K562 (cell line): ENCODE results near the gene WDR76. TPM values are rescaled to one million over a fixed set of nuclear protein-coding genes. Genes with fewer than 3 reads are reported as not detected.

Experiments
- CXXC5 ChIP-seq: fragments of 250-450 bp; sonication (Bioruptor Pico); IDR thresholded peaks from 2 replicates; pipeline ENCODE4 v1.8.0; 2022; ENCODE audit warnings: inconsistent platforms, mild to moderate bottlenecking, moderate library complexity
- EP300 ChIP-seq: IDR thresholded peaks from 2 replicates; pipeline ENCODE4 v1.6.1; 2012; ENCODE audit warnings: low read length, improper control_type of control experiment
- FIP1L1 ChIP-seq: fragments of 200-400 bp; formaldehyde crosslinking; IDR thresholded peaks from 2 replicates; pipeline ENCODE4 v1.6.1; 2018; ENCODE audit warnings: mild to moderate bottlenecking, low read depth, low read length; ENCODE audit not compliant: poor library complexity, severe bottlenecking
- FOXK2 ChIP-seq, 2 experiments: fragments of 450-650 bp; IDR thresholded peaks in 1 of 2; conservative IDR thresholded peaks in 1 of 2; 2 replicates each; pipeline ENCODE4 v1.6.1; 2016; ENCODE audit warnings: low read depth in 2 of 2, mild to moderate bottlenecking in 1 of 2
- HNRNPUL1 ChIP-seq: fragments of 200-400 bp; formaldehyde crosslinking; IDR thresholded peaks from 2 replicates; pipeline ENCODE4 v1.6.1; 2017; ENCODE audit warnings: low read length
- KDM5B ChIP-seq: fragments of 200-600 bp; sonication (generic); IDR thresholded peaks from 2 replicates; pipeline ENCODE4 v1.6.1; 2012; ENCODE audit warnings: low read depth, mild to moderate bottlenecking, moderate library complexity, low read length, control low read depth, inconsistent platforms; ENCODE audit not compliant: insufficient replicate concordance
- POLR2AphosphoS2 ChIP-seq: IDR thresholded peaks from 2 replicates; pipeline ENCODE4 v1.6.1; 2012; ENCODE audit warnings: low read length, improper control_type of control experiment
- SP1 ChIP-seq: sonication (generic); formaldehyde crosslinking; IDR thresholded peaks from 2 replicates; pipeline ENCODE4 v1.8.1; 2022; ENCODE audit warnings: mild to moderate bottlenecking, missing genetic modification reagents
- ZNF551 ChIP-seq: fragments of 250-450 bp; sonication (Bioruptor Pico); IDR thresholded peaks from 2 replicates; pipeline ENCODE4 v1.5.0; 2021; ENCODE audit warnings: mild to moderate bottlenecking, moderate library complexity
- polyA plus RNA-seq, 8 experiments: library from polyadenylated mRNA; depleted of rRNA in 4 of 8; stranded (reverse) in 5 of 8; unstranded in 3 of 8; fragments of >200 nt; fragmentation: Nextera tagmentation in 2 of 8; fragmentation: Illumina TruSeq in 1 of 8; extraction: Ambion mirVana in 2 of 8; extraction: Trizol in 1 of 8; gene quantifications; 2 replicates each; pipeline versions ENCODE4 v1.2.1 to v1.2.3, GENCODE V29; 2011 to 2014; ENCODE audit warnings: inconsistent platforms in 1 of 8, missing spikeins in 1 of 8
- total RNA-seq, 7 experiments: library from RNA; depleted of rRNA in 6 of 7; stranded (reverse); fragments of >200 nt in 6 of 7; fragmentation: Illumina TruSeq in 2 of 7; extraction: Trizol in 2 of 7; gene quantifications; 2 replicates each; pipeline versions ENCODE4 v1.2.1 to v1.2.3, GENCODE V29; 2011 to 2021; ENCODE audit warnings: low replicate concordance in 1 of 7
- TF ChIP-seq, protein P1 (sequence below): fragments of 250-450 bp; sonication (Bioruptor Pico); IDR thresholded peaks from 2 replicates; pipeline ENCODE4 v1.4.0; 2020
- TF ChIP-seq, protein P2 (sequence below), 2 experiments: fragments of 200-800 bp in 1 of 2; sonication (Bioruptor generic) in 1 of 2; sonication (generic) in 1 of 2; formaldehyde crosslinking in 1 of 2; IDR thresholded peaks in 1 of 2; conservative IDR thresholded peaks in 1 of 2; 2 replicates each; pipeline versions ENCODE4 v1.5.0 to v1.6.1; 2016 to 2020; ENCODE audit warnings: missing compliant biosample characterization in 1 of 2, missing genetic modification characterization in 1 of 2, missing genetic modification reagents in 1 of 2

WDR76 gene
- total and polyA plus RNA-seq, 9 of the 15 experiments (the other 6 are each of a cell fraction or from before 2014, with no cell fraction given), result 9.8 to 69.5 (median 44.4) TPM

DNA sequence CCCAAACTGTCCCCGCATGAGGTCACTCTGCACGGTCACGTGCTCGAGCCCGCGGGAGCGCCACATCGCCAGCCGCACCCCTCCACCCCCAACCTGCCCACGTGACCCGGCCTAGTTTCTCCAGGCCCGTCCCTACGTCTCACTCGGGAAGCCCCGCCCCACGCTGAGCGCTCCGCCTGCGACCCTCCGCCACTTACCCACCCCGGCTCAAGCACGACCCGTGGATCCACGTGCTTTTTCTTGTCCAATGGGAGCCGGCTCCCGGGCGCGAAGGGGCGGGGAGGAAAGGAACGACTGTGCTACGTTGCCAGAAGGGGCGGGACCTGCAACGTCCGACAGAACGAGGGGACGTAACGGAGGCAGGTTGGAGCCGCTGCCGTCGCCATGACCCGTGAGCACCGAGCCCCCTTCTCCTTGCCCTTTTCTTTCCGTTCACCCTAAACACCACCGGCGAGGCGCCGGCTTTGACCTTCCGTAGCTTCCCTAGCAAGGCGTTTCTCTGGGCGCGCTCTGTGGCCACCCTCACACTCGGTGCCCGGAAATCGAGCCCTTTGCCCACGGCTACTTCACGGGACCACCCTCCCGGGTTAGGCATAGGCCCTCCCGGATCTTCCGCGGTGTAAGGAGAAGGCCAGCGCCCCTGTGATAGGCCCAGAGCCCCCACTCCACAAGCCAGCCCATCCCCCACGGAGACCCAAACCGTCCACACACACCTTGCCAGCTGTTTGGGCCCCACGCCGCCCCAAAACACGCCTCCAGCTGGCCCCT, 34.6 kb upstream of the WDR76 start, which contains the start of gene SERF2 (continued):
- no peak for TF ChIP-seq ZNF551 (CRISPR knock-in tag)
- peak; percentile 44 to 87; a peak in 3 of 4 replicates for TF ChIP-seq FOXK2 (conservative IDR thresholded peaks at IDR 0.05 in 1 of 2, IDR thresholded peaks at IDR 0.05 in 1 of 2; ENCODE audit: low read depth in 2 of 2)
- TF ChIP-seq CXXC5 (CRISPR knock-in tag), result peak; percentile 87
- TF ChIP-seq SP1 (CRISPR knock-in tag), result peak; percentile 83; the same call in 1 of the 2 replicates
- peak; percentile 54 for TF ChIP-seq FIP1L1
- TF ChIP-seq, protein P1, sequence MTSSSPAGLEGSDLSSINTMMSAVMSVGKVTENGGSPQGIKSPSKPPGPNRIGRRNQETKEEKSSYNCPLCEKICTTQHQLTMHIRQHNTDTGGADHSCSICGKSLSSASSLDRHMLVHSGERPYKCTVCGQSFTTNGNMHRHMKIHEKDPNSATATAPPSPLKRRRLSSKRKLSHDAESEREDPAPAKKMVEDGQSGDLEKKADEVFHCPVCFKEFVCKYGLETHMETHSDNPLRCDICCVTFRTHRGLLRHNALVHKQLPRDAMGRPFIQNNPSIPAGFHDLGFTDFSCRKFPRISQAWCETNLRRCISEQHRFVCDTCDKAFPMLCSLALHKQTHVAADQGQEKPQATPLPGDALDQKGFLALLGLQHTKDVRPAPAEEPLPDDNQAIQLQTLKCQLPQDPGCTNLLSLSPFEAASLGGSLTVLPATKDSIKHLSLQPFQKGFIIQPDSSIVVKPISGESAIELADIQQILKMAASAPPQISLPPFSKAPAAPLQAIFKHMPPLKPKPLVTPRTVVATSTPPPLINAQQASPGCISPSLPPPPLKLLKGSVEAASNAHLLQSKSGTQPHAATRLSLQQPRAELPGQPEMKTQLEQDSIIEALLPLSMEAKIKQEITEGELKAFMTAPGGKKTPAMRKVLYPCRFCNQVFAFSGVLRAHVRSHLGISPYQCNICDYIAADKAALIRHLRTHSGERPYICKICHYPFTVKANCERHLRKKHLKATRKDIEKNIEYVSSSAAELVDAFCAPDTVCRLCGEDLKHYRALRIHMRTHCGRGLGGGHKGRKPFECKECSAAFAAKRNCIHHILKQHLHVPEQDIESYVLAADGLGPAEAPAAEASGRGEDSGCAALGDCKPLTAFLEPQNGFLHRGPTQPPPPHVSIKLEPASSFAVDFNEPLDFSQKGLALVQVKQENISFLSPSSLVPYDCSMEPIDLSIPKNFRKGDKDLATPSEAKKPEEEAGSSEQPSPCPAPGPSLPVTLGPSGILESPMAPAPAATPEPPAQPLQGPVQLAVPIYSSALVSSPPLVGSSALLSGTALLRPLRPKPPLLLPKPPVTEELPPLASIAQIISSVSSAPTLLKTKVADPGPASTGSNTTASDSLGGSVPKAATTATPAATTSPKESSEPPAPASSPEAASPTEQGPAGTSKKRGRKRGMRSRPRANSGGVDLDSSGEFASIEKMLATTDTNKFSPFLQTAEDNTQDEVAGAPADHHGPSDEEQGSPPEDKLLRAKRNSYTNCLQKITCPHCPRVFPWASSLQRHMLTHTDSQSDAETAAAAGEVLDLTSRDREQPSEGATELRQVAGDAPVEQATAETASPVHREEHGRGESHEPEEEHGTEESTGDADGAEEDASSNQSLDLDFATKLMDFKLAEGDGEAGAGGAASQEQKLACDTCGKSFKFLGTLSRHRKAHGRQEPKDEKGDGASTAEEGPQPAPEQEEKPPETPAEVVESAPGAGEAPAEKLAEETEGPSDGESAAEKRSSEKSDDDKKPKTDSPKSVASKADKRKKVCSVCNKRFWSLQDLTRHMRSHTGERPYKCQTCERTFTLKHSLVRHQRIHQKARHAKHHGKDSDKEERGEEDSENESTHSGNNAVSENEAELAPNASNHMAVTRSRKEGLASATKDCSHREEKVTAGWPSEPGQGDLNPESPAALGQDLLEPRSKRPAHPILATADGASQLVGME (CRISPR knock-in tag), result 0 out of 2 replicates have a peak, but pooled peaks have one; percentile 40
- TF ChIP-seq POLR2AphosphoS2, result peak; percentile 84; the same call in 1 of the 2 replicates
- TF ChIP-seq, protein P2, sequence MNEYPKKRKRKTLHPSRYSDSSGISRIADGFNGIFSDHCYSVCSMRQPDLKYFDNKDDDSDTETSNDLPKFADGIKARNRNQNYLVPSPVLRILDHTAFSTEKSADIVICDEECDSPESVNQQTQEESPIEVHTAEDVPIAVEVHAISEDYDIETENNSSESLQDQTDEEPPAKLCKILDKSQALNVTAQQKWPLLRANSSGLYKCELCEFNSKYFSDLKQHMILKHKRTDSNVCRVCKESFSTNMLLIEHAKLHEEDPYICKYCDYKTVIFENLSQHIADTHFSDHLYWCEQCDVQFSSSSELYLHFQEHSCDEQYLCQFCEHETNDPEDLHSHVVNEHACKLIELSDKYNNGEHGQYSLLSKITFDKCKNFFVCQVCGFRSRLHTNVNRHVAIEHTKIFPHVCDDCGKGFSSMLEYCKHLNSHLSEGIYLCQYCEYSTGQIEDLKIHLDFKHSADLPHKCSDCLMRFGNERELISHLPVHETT (CRISPR knock-in tag; conservative IDR thresholded peaks at IDR 0.05 in 1 of 2, IDR thresholded peaks at IDR 0.05 in 1 of 2), result peak in 1 of 2 experiments; percentile 89; a peak in 2 of 4 replicates
- TF ChIP-seq EP300, result 0 out of 2 replicates have a peak, but pooled peaks have one; percentile 25
- no peak for TF ChIP-seq HNRNPUL1
- TF ChIP-seq KDM5B, result peak; percentile 59
